GM18870 (cell line): ENCODE results near the gene AQP1.

Experiments
- ATAC-seq: cut with Tn5 transposase; IDR thresholded peaks from one replicate; pipeline ENCODE4 v1.9.1; 2021; ENCODE audit warnings: moderate library complexity; ENCODE audit not compliant: unreplicated experiment

Gene AQP1

DNA sequence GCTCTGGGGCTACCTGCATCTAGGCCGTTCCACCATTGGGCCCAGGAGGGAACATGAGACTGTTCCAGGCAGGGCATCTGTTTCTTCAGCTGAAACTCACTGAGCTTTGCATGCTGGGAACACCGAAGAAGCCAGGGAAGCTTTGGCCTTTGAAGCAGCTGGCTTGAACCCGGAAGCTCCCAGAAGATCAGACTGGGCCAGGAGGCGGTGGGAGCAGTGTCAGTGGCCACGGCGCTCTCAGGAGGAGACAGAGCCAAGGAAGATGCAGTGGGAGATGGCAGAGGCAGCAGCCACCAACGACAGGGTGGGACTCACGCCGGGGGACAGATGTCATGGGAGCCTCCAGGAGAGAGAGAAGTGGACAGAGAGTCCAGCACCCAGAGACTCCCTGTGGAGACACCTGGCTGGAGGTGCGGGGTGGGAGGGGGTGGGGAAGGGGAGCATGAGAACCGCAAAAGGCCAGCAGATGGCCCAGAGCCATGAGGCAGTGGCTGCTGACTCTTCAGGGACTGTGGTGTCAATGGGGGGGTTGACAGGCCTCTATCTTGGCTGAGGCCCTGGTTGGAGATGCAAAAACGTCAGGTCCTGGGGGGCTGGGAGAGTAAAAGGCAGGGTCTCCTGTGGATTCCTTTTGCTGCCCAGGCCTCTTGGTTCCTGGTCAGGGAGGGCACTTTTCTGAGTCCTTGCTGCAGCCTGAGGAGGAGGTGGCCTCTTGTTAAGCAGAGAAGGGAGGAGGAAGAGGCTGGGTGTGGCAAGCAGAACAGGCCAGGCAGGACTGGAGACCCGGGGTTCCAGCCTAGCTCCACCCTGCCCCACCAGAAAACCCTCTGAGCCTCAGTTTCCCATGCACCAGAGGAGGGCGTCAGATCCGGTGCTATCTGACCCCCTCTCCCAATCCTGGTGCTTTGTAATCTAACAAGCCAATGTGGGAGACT, 6.3 kb upstream of the AQP1 start:
- ATAC-seq: no peak

DNA sequence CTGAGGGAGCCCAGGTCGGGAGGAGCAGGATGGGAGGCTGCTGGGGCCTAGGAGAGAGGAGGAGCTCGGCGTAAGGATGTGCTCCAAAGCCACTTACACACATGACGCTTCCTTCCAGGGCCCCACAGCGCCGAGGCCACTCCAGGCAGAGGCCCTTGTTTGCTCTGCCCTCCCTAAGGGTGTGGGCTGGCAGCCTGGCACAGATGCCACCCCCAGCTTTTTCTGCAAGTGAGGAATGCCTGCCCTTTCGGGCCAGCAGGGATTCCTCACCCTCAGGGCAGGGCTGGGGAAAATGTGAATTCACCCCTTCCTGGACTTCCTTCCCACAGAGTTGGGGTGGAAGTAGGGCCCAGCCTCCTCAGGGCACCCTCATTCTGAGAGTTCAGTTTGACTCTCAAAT, 5.6 kb upstream of the AQP1 start:
- ATAC-seq: no peak

DNA sequence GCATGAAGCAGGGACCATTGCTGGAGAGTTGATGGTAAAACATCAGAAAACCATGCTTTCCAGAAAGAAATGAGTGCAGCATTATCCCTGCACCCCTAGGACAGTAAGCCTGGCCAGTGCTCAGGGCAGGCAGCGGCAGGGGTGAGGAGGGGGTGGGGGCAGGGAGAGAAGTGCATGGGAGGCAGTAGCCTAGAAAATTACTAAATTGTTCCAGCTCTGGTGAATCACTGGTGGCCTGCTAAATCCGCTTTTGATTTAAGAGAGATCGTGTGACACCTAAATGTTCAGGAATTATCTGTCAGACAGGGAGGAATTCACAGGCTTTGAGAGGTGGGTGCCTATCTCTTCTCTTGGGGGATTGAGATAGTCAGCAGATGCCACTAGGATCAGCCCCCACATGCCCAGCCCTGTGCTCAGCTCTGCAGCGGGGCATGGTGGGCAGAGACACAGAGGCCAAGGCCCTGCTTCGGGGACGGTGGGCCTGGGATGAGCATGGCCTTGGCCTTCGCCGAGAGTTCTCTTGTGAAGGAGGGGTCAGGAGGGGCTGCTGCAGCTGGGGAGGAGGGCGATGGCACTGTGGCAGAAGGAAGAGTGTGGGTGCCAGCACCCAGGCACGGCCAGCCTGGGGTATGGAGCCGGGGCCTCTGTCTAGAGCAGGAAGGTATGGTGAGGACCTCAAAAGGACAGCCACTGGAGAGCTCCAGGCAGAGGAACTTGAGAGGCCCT, 5.0 kb upstream of the AQP1 start:
- no peak for ATAC-seq

DNA sequence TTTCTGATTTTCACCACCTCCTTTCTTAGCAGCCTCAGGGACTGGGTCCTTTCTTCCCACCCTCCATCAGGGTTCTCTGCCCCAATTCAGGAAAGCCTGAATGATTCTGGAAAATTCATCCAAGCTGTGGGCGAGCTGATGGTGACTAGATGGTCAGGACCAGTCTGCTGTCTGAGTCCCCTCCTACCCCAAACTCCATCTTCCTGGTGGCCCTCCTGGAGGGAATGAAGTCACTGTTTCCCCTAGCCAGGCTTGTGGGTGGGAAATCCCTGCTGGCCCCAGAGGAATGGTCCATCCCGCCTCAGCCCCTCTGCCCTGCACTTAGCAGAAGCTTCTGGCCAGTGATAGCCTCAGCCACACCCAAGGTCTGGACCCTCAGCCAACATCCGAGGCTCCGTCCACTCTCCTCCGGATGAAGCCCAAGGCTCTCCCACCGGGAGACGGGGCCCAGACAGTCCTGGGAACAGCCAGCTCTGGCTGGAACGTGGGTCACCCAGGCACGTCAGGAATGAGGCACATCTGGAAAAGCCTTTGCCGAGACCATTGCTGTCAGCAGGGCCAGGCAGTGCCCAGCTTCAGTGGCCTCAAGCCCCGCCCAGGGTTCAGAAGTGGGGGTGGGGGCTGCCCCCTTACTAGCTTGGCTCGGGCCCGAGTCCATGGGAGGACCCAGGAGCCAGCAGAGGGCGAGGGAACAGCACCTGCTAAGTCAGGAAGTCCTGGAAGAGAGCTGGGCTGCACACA, 4.0 kb upstream of the AQP1 start:
- ATAC-seq: no peak

DNA sequence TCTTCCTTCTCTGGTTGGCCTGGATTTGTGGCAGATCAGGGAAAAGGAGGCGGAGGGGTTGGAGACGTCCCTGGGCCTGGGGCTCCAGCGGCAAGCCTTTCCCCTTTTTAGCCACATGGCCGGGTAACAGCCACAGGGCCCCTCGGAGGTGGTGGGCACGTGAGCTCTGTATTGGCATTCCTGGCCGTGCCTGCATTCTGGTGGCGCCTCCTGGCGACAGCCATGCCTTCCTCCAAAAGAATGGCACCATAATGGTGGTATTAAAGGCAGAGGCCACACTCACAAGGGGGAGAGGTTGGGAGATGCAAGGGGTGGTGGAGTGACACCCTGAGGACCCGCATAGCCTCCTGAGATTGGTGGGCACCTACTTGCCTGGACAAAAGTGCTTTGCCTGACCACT, 3.0 kb upstream of the AQP1 start:
- no peak for ATAC-seq

DNA sequence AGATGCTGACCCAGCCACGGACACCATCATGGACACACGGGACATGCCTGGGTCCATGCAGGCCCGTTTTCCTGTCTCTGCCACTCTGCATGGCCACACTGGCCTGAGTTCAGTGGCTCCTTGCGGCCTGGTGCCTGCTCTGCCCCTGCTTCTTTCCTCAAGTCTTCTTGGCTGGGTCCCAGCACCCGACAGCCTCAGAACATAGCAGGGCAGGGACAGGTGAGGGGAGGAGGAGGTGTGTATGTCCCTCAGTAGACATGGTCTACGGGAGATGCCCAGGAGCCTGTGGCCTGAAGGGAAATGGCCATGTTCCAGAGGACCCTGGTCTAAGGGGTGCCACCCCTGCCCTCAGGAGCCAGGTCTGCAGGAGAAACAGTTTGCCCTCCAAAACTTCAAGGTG, 2.2 kb upstream of the AQP1 start:
- no peak for ATAC-seq

DNA sequence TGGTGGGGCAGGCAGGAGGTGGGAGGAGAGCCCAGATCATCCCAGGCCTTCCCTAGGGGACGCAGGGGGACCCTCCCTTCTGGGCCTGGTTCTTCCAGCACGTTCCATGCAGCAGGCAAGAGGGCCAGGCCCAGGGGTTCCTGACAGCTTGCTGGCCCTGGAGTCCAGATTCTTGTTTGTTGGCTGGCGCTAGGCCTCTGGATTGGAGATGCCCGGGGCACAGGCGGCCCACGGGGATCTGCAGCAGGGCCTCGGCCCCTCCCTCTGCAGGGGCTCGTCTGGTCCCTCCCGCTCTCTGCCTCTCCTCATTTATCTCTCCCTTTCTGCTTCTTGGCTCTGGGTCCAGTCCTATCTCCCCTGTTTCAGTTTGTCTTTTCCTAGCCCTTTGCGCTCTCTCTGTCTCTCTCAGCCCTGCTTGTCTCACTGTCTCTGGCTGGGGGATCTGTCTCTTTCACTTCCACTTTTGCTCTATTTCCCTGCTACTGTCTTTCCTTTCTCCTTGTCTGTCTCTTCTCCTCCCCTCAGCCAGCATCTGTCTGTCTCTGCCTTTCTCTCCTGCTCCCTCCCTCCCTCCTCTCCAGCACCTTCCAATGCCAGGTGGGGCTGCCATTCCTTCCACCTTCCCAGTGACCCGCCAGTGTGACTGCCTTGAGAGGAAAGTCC, 1.1 kb upstream of the AQP1 start:
- no peak for ATAC-seq

DNA sequence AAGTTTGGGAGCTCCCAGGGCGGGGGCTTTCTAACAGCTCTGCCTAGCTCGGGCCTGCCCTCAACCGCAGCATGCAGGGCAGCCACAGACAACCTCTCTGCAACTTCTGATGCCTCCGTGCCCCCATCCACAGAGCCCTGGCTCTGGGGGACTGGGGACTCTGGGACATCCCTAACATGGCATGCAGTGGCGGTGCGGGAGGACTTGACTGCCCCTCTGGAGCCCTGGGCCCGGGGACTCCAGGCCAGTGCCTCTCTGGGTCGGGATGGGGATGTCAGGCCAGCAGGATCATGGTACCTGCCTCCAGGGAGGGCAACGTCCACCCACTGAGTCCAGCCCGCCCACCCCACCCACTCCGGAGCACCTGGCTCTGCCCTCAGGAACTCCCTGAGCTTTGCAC, 520 bp upstream of the AQP1 start:
- ATAC-seq: no peak

DNA sequence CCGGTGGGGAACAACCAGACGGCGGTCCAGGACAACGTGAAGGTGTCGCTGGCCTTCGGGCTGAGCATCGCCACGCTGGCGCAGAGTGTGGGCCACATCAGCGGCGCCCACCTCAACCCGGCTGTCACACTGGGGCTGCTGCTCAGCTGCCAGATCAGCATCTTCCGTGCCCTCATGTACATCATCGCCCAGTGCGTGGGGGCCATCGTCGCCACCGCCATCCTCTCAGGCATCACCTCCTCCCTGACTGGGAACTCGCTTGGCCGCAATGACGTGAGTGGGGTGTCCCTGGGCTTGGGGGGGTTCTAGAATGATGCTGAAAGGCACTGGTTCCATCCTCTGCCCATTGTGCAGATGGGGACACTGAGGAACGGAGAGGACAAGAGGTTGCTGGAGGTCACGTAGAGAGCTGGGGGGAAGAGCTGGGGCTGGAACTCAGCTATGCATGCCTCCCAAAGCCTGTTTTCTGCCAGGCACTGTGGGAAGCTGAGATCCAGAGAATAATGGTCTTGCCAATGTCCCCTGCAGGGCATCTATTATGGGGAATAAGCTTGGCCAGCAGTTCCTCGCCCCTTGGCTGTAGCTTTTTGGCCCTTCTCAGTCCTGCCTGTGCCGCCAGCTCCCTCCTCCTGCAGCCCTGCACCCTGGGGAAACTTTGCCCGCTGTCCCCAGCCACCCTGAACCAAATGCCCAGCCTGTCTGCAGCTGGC, 523 bp downstream of the AQP1 start:
- no peak for ATAC-seq

DNA sequence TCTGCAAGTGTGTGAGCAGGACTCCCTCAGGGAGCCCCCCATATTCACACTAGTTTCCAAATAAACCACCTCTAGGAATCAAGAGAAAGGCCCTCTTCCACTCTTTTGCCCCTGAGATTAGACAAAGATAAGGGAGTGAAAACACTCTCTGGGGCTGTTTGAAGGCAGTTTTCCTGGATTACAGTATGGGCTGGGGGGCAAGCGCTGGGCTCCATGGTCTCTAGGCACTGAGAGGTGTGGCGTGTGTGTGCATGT, 1.0 kb downstream of the AQP1 start:
- no peak for ATAC-seq

DNA sequence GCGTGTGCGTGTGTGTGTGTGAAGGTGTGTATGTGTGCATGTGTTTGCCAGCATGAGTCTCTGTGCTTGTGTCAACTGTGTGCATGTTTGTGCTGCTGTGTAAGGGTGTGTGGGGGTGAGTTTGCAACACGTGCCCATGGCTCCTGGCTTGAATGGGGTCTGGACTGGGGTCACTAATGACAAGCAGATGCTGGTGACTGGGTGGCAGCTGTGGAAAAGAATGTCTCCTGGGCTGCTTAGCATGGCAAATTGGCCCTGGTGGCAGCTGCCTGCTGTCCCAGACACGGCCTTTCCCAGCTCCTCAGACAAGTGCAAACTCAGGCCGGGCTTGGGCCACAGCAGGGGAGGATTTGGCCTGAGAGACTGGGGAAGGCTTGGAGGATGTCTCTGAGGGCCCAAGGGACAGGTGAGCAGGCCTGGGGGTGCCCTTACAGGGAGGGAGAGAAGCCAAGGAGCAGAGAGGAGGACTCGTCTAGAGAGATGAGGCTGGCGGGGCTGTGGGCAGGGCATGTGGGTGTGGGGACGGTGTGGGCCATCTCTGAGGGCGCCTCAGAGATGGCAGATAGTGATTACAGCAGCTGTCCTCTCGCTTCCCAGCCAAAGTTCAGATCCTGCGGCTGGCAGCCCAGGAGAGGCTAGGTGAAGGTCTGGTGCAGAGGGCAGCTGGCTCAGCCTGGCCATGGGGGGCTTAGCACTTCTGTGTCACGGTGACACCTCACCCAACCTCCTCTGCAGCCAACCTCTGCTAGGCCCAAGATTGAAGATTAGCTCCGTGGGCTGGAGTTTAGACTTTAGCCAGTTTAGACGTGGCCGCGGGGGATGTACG, 1.5 kb downstream of the AQP1 start:
- ATAC-seq: no peak

DNA sequence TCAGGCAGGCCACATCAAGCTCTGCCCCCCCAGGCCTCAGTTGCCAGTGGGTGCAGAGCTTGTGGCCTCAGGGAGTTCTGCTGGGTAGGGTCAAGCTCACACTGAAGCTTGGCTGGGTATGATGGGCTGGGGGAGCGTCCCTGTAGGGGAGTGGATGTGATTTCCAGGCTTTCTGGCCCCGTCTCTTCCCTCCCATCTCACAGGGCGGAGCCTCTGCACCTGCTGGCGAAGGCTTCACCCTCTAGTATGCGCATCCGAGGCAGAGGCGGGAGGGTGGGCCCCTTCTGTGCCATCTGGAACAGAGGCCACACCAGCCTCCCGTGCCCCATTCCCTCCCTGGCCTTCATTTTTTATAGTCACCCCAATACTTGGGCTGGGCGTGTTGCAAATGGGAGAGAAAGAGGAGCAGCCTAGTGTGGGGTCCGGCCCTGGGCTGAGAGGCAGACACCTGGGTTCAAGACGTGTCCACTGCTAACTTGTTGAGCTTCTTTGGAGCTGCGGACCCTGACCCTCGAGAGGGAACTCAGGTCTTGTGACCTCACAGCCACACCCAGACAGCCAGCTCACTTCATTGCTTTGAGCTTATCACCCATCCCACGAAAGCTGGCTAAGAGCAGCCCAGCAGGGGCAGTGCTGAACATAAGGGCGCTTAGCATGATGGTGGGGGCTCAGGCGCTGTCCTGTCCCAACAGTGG, 2.3 kb downstream of the AQP1 start:
- no peak for ATAC-seq

DNA sequence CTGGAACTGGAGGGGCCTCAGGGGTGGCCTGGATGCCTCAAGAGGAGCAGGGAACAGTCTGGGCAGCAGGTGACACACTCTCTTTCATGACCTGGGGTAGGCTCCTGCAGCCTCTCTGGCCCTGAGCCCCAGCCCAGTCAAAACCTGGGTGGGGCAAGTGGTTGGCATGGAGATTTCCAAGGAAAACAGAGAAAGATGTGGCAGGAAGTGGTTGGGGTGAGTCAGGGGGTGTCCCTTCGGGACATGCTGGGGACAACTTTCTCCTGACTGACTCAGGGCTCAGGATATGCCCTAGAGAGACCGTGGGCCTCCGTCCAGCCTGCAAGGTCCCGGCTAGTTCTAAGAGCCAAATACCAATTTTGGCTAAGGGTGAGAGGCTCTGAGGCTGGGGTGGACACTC, 2.9 kb downstream of the AQP1 start:
- no peak for ATAC-seq

DNA sequence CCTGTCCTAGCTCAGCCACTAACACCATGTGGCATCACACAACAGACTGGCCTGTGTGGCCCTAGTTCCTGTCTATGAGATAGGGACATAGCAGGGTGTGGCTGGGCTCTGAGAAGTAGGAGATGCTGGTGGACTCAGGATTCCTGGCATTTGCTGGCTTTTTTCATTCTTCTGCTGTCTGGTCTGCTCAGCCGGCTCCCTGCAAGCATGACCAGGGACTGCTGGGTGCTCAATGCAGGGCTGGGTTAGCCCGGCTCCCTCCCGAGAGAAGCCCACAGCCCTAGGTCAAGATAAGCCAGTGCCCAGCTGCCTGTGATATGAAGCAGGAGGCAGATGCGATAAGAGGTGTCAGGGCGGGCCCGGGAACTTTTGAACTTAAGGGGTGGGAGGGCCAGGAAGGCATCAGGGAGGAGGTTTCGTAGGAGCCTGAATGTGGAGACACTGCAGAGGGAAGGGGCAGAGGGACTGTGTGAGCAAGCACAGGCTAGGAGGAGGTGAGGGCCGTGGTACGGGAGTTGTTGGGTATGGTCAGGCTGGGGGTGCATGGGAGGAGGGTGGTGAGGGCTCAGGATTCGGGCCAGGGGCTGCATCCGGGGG, 3.5 kb downstream of the AQP1 start:
- no peak for ATAC-seq

DNA sequence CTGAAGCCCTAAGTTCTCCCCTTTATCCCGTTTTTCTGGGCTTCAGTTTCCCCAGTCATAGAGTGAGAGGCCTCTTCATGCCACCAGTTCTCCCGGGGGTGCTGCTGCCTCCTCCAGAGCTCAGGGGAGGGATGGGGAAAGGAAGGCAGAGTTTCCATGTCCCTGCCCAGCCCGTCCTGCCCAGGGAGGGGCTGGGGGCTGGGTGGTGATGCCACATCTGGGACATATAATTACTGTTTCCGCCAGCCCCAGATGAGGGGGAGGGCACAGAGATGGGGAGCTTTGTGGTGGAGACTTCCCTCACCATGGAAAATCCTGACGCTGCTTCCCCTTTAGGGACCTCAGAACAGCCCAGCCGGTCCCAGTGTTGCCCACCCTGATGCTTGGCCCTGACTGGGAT, 4.1 kb downstream of the AQP1 start:
- ATAC-seq: no peak

DNA sequence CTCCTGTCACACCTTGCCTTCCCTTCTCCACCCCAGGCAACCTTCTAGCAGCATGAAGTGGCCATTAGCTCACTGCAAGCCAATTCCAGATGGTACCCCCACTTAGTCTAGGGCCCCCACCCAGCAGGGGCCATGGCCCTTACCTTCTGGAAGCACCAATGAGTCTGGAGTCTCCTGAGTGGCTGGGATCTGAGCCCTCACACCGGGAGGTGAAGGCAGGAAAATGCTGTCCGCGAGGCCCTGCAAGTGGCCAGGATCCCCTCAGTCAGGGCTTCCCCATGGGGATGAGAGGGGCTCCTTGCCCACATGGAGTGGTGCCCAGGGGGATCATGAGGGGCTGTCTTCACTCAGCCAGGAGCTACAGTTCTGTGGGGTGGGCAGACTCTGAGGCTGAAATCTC, 4.6 kb downstream of the AQP1 start:
- ATAC-seq: no peak

DNA sequence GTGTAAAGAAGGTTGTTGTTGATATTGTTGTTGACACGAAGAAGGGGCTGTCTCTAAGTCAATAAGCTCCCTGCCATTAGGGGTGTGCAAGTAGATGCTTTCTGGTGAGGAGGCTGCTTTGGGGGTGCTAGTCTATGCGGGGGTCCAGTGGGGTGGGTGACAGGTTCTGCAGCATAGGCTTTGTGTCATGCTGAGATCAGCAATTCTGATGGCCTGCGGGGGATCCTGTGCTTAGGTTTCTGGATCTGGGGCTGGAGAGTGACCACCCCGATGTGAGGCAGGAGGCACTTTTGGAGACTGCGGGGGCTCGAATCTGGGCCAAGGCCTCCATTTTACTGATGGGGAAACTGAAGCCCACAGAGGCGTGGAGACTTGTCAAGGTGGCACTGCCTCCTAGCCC, 5.1 kb downstream of the AQP1 start:
- no peak for ATAC-seq

DNA sequence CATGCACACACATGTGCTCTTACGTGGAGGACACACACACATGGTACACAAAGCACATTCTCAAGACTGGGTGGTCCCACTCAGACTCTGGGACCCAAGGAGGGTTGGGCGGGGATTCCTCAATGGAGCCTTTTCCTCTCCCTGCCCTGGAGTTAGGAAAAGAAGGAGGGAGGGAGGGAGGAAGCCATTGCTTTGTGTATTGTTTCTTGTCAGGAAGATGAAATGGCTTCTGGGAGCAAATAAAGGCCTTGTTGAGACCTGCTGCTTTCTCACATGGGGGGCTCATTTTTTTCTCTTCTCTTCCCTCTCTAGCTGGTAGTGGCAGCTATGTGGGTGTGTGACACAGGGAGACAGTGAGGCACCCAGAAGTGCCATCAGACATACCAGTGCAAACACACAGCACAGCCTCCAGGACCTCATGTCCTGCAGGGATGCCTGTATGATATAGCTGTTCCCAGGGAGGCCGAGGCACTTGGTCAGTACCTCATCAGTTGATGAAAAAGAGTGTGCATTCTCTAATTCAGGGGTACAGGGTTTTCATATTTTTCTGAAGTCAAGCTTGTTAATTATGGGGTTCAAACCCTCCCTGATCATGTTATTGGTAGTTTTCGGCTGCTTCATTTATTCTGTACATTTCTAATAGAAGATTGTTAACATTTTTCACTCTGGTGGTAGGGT, 5.7 kb downstream of the AQP1 start:
- no peak for ATAC-seq
